HG03575 (cell line): ENCODE results near the gene ACR.
"Not testable (repeated sequence)": the region's sequence is repeated elsewhere in the genome, so short reads cannot be mapped to it uniquely, and the experiment has no call there.

Experiments used
- ATAC-seq: cut with Tn5 transposase; IDR thresholded peaks from one replicate; pipeline ENCODE4 v1.9.1; 2021; ENCODE audit not compliant: unreplicated experiment, insufficient number of reproducible peaks, low FRiP score; ENCODE audit errors: extremely low read depth

ACR gene

DNA sequence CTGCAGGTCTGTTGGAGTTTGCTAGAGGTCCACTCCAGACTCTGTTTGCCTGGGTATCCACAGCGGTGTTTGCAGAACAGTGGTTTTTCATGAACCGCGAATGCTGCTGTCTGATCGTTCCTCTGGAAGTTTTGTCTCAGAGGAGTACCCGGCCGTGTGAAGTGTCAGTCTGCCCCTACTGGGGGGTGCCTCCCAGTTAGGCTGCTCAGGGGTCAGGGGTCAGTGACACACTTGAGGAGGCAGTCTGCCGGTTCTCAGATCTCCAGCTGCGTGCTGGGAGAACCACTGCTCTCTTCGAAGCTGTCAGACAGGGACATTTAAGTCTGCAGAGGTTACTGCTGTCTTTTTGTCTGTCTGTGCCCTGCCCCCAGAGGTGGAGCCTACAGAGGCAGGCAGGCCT, 18.4 kb downstream of the ACR start:
- not testable (repeated sequence) for ATAC-seq

DNA sequence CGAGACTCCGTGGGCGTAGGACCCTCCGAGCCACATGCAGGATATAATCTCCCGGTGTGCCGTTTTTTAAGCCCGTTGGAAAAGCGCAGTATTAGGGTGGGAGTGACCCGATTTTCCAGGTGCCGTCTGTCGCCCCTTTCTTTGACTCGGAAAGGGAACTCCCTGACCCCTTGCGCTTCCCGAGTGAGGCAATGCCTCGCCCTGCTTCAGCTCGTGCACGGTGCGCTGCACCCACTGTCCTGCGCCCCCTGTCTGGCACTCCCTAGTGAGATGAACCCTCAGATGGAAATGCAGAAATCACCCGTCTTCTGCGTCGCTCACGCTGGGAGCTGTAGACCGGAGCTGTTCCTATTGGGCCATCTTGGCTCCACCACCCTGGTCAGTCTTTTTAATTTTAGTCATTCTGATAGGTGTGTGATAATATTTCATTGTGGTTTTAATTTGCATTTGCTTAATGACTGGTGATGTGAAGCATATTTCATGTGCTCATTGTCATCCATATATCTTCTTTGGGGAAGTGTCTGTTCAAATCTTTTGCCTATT, 19.0 kb downstream of the ACR start:
- ATAC-seq, result not testable (repeated sequence)

DNA sequence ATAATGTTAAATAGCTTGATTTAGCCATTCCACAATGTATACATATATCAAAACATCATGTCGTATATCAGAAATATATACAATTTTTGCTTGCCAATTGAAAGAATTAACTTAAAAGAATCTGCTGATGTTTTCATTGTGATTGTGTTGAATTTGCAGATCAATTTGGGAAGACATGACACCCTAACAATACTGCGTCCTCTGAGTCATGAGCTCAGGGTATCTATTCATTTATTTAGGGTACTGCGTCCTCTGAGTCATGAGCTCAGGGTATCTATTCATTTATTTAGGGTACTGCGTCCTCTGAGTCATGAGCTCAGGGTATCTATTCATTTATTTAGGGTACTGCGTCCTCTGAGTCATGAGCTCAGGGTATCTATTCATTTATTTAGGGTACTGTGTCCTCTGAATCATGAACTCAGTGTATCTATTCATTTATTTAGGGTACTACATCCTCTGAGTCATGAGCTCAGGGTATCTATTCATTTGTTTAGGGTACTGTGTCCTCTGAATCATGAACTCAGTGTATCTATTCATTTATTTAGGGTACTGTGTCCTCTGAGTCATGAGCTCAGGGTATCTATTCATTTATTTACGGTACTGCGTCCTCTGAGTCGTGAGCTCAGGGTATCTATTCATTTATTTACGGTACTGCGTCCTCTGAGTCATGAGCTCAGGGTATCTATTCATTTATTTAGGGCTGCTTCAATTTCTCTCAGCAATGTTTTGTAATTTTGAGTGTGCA, 21.8 kb downstream of the ACR start:
- ATAC-seq, result not testable (repeated sequence)

DNA sequence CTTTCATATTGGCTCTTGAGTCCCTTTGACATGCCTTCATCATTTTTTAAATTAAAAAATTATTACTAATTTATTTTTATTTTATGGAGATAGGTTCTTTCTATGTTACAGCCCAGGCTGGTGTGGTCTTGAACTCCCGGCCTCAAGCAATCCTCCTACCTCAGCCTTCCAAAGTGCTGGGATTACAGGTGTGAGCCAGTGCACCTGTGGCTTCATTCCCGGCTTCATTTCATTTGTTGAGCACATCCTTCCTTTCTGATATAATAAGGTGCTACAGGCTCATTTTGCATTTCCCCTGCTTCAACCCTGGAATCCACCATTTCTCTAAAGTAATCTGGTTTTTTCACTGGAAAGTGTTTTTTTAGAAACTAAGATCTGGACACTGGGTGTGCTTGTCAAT, 23.8 kb downstream of the ACR start:
- not testable (repeated sequence) for ATAC-seq

DNA sequence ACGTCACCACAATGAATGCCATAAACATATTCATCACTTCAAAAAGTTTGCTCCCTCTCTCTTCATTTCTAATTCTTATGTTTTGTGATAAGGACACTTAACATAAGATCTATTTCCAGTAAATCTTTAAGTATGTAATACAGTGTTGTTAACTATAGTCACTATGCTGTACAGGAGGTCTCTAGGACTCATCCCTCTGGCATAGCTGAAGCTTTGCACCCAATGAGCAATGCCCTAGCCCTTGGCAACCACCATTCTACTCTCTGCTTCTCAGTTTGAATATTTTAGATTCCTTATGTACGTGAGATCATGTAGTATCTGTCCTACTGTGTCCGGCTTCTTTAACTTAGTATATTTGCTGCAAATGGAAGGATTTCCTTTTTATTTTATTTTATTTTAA, 26.3 kb downstream of the ACR start:
- not testable (repeated sequence) for ATAC-seq

DNA sequence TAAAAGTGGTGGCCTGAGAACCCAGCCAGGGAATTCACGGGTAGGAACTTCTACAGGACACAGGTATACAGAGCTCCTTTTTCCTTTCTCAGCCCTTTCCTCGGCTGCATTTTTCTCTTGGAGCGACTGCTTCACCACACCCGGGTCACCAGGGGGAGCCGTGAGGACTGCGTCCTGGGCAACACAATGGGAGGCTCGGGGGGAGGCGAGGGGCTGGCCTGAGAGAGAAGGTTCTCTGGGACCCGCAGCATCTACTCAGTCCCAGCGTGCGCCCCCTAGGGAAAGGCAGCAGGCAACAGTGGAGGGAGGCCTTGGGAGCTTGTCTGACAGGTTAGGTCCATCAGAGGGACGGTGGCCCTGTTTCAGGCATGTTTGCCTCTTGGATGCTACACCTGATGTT, 37.1 kb downstream of the ACR start:
- ATAC-seq, result not testable (repeated sequence)

DNA sequence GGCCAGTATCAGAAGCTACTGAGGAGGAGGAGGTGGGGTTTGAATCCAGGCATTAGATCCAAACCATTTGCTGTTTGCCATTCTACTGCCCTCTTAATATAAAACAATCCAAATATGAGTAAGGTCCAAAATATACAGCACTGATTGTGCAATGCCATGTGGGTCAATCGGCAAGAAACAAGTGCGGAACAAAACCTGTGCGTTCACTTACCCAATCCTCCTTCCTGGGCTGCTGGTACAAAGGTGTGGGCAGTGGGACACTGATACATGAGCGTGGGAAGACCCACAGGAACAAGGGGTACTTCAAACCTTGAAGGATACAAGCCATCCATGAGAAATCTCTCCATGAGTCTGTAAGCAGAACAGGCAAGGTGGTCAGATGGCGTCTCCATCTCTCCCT, 39.6 kb downstream of the ACR start:
- ATAC-seq, result not testable (repeated sequence)

DNA sequence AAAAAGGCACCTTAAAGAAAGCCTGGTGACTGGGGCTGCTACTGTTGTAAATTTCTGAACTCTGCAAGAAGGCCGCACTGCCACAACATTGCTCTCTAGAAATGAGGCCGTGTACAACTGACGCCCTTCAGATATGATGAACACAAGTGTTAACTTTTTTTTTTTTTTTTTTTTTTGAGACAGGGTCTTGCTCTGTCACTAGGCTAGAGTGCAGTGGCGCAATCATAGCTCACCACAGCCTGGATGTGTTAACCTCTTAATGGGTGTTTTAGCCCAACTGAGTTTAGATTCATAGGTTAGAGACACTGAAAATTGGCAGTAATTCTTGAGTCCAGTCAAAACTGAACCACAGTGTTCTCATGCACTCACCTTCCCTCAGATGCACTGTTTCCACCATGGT, 42.2 kb downstream of the ACR start:
- not testable (repeated sequence) for ATAC-seq

DNA sequence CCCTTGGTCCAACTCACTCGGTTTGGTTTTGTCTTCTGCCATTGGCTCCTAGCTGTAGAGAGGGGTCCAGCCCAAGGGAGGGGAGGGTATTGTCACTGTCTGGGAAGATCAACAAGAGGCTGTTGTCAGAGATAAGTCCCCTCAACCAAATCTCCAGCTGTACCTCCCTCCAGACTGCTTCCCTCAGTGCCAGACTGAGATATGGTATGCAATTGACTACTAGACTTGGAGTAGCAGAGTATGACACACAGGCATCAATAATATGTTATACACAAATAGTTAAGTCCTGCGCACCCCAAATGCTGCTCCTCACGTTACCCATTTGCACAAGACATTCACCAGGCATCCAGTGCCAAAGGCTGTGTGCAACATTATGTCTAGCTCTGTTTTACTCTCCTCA, 44.2 kb downstream of the ACR start:
- not testable (repeated sequence) for ATAC-seq

DNA sequence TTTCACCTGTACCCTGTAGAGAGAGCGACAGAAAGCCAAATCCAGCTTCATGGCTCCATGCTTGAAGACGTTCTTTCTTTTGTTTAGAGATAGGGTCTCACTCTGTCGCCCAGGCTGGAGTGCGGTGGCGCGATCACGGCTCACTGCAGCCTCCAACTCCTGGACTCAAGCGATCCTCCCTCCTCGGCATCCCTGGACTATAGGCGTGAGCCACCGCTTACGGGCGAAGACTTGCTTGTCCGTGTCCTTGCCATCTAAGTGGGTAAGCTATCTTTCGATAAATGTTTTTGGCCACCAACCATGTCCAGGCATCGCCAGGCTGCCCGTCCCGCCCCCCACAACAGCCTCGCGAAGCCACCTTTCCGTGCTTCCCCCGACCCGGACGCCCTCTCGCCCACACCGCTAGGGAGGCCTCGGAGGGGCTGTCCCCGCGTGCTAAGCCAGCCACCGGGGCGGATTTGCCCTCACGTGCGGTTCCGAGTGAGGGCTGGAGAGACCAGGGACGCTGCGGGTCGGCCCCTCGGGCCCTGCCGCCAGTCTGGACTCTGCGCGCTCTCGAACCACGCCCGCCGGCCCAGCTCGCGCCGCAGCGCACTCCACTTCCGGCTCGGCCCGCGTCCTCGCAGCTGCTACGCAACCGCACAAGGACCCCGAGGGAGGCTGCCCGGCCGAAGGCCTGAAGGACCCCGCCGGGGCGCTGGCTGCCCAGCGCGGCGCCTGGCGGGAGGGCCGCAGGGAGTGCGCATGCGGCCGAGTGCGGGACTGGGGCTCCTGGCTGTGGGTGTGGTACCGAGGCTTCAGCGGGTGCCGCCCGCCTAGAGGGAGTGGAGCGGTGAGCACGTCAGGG, 45.3 kb downstream of the ACR start, which contains the start of gene RABL2B:
RABL2B (minus strand) TSS at position 604 of the 847 bp plus-strand sequence. CDS start 1,342 bp downstream, outside the sequence.
- ATAC-seq, result peak; percentile 50

DNA sequence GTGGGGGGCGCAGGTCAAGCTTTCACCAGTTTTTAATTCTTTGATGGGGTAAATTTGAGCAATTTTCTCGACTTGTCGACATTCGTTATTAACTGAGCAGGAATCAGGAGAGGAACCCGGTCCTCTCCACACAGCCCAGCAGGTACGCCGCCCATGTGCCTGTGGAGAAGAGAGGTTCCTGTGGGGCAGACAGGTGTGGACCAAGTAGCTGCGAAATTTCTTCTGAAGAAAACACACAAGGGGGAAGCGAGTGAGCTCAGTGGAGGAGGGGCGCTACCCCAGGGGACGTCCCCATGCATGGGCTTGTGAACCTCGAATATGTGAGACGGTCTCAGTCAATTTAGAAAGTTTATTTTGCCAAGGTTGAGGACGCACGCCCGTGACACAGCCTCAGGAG, 45.9 kb downstream of the ACR start:
- ATAC-seq, result not testable (repeated sequence)

DNA sequence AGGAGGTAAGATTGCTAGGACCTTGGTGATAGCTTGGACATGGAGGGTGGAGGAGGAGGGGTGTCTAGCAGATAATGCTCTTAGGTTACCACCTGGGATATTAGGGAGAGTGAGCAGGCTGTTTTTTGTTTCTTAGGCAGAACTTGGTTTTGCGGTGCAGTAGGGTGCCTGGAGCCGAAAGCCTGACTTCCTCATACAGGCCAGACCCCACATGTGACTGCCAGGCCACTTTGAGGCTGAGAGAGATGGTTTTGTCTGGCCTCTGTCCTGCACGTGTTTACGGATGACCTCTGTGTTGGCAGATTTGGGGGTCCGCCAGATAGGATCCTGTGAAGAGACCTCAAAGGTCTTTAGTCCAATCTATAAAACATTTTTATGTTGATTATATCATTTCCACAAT, 47.3 kb downstream of the ACR start:
- not testable (repeated sequence) for ATAC-seq

DNA sequence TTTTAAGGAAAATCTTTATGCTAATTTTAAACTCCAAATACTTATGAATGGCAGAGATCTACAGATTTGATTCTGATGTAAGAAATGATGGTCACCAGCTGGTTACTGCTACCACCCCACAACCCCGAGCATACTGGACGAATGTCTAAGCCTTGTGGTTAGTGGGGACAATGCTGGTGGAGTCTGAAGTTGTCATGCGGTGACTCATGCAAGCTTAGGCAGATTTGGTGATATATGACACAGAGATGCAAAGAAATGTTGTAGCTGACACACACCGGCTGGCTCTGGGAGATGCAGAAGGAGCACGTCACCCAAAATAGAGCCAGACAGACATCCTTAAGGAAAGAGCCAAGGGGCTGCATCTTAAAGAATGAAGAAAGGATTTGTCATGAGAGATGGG, 48.9 kb downstream of the ACR start:
- not testable (repeated sequence) for ATAC-seq
